SU-DHL-6 (cell line): ENCODE results near the gene KRTAP5-2.

Source experiments
- H2AFZ ChIP-seq: fragments of 200-600 bp; sonication (generic); 2 replicates; pipeline ENCODE4 v1.6.1; 2014; ENCODE audit warnings: low read depth, mild to moderate bottlenecking, moderate library complexity, mixed read lengths, antibody characterized with exemption, low read length; ENCODE audit not compliant: severe bottlenecking
- H3F3A ChIP-seq: fragments of 200-600 bp; shearing (Covaris generic); 2 replicates; pipeline ENCODE4 v1.6.0; 2016; ENCODE audit warnings: antibody characterized with exemption, mild to moderate bottlenecking; ENCODE audit not compliant: insufficient read depth
- H3K27ac ChIP-seq: fragments of 200-600 bp; sonication (generic); 2 replicates; pipeline ENCODE4 v1.5.1; 2016; ENCODE audit warnings: low read depth, mild to moderate bottlenecking, low read length, moderate library complexity, mixed read lengths
- H3K27me3 ChIP-seq: fragments of 200-600 bp; sonication (generic), shearing (Covaris generic); 2 replicates; pipeline ENCODE4 v1.6.0; 2014; ENCODE audit warnings: mild to moderate bottlenecking, low read length
- H3K36me3 ChIP-seq: fragments of 200-600 bp; sonication (generic); 2 replicates; pipeline ENCODE4 v1.6.1; 2014; ENCODE audit warnings: mild to moderate bottlenecking, low read length, mixed read lengths
- H3K4me2 ChIP-seq: fragments of 300-600, 200-600 bp; shearing (Covaris generic), sonication (generic); 2 replicates; pipeline ENCODE4 v1.6.0; 2014; ENCODE audit warnings: low read length, low read depth, mild to moderate bottlenecking; ENCODE audit not compliant: poor library complexity, severe bottlenecking
- H3K4me3 ChIP-seq: fragments of 200-600 bp; sonication (generic); 2 replicates; pipeline ENCODE4 v1.5.1; 2014; ENCODE audit warnings: antibody characterized with exemption, low read length, mild to moderate bottlenecking, mixed read lengths; ENCODE audit not compliant: insufficient read depth, poor library complexity, severe bottlenecking
- H3K79me2 ChIP-seq: fragments of 200-600 bp; sonication (generic); 2 replicates; pipeline ENCODE4 v1.6.1; 2014; ENCODE audit warnings: mild to moderate bottlenecking, low read length, moderate library complexity; ENCODE audit not compliant: insufficient read depth
- H3K9ac ChIP-seq: fragments of 200-600 bp; sonication (generic); 2 replicates; pipeline ENCODE4 v1.7.0; 2014; ENCODE audit warnings: mild to moderate bottlenecking, low read length
- H3K9me2 ChIP-seq: fragments of 200-600 bp; sonication (generic); replicated peaks from 2 replicates; pipeline ENCODE4 v1.6.1; 2014; ENCODE audit warnings: low read length; ENCODE audit not compliant: insufficient read depth
- H3K9me3 ChIP-seq: fragments of 200-600 bp; sonication (generic); 2 replicates; pipeline ENCODE4 v1.6.1; 2014; ENCODE audit warnings: low read length, mixed read lengths; ENCODE audit not compliant: insufficient read depth
- H4K20me1 ChIP-seq: fragments of 200-600 bp; sonication (generic); 2 replicates; pipeline ENCODE4 v1.6.1; 2014; ENCODE audit warnings: low read depth, mild to moderate bottlenecking, antibody characterized with exemption, low read length, moderate library complexity, mixed read lengths
- EZH2phosphoT487 ChIP-seq: fragments of 200-600 bp; sonication (generic), shearing (Covaris generic); conservative IDR thresholded peaks from 2 replicates; pipeline ENCODE4 v1.6.1; 2018; ENCODE audit warnings: mild to moderate bottlenecking, antibody characterized with exemption, low read length, moderate library complexity, mixed read lengths
- TF ChIP-seq, protein P1 (sequence below): fragments of 200-600 bp; sonication (generic); IDR thresholded peaks from one replicate; pipeline ENCODE4 v1.5.1; 2017; ENCODE audit warnings: antibody characterized with exemption, mild to moderate bottlenecking, low read length, moderate library complexity; ENCODE audit not compliant: insufficient read depth, poor library complexity, severe bottlenecking

KRTAP5-2 gene

DNA sequence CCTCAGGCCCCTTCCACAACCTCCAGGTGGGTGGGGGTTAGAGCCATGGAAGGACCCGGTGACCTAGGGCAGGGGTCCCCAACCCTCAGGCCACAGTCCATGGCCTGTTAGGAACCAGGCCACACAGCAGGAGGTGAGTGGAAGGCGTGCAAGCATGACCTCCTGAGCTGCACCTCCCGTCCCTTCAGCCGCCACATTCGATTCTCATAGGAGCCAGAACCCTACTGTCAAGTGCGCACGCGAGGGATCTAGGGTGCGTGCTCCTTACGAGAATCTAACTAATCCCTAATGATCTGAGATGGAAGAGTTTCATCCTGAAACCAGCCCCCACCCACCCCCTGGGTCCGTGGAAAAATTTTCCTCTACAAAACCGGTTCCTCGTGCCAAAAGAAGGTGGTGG, 27.4 kb upstream of the KRTAP5-2 start:
- Histone ChIP-seq H3K9ac (no peak overlapping the region), H3K36me3 (no peaks in the 10 kb centered on the region), H3K9me2 (no peaks in the 10 kb centered on the region), H3K79me2 (no peaks in the 10 kb centered on the region), H3K9me3 (no peaks in the 10 kb centered on the region), H3K27ac (no peak overlapping the region), H3K4me3 (no peak overlapping the region), H2AFZ (no peak overlapping the region), H4K20me1 (no peaks in the 10 kb centered on the region), H3F3A (no peaks in the 10 kb centered on the region), H3K4me2 (no peak overlapping the region), H3K27me3 (no peaks in the 10 kb centered on the region)
- TF ChIP-seq, protein P1, sequence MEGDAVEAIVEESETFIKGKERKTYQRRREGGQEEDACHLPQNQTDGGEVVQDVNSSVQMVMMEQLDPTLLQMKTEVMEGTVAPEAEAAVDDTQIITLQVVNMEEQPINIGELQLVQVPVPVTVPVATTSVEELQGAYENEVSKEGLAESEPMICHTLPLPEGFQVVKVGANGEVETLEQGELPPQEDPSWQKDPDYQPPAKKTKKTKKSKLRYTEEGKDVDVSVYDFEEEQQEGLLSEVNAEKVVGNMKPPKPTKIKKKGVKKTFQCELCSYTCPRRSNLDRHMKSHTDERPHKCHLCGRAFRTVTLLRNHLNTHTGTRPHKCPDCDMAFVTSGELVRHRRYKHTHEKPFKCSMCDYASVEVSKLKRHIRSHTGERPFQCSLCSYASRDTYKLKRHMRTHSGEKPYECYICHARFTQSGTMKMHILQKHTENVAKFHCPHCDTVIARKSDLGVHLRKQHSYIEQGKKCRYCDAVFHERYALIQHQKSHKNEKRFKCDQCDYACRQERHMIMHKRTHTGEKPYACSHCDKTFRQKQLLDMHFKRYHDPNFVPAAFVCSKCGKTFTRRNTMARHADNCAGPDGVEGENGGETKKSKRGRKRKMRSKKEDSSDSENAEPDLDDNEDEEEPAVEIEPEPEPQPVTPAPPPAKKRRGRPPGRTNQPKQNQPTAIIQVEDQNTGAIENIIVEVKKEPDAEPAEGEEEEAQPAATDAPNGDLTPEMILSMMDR = no peak
- TF ChIP-seq EZH2phosphoT487 = no peak

DNA sequence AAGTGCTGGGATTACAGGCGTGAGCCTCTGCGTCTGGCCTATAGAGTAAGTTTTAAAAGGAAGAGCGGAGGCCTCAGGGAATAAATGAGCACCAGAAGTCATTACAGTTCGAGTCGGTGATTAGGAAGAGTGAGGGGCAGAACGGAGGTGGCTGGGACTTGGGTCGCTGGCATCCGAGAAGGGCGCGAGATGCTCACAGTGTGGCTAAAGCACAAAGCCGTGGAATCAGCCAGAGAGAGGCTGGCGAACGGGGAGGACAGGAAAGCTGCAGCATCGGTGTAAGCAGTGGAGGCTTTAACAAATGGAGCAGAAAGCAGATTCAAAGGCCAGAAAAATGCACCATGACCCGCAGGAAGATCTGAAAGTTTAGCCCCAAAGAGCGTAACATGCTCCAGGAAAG, 26.5 kb upstream of the KRTAP5-2 start:
- Histone ChIP-seq H3K27me3 (no peaks in the 10 kb centered on the region), H3K4me3 (no peak overlapping the region), H3F3A (no peaks in the 10 kb centered on the region), H4K20me1 (no peaks in the 10 kb centered on the region; the same call in 1 of the 2 replicates), H3K36me3 (no peaks in the 10 kb centered on the region), H2AFZ (no peak overlapping the region), H3K4me2 (no peak overlapping the region), H3K9me2 (no peaks in the 10 kb centered on the region), H3K27ac (no peak overlapping the region), H3K9ac (no peak overlapping the region), H3K9me3 (no peaks in the 10 kb centered on the region), H3K79me2 (no peaks in the 10 kb centered on the region)
- no peak for TF ChIP-seq EZH2phosphoT487
- TF ChIP-seq, protein P1 = no peak

DNA sequence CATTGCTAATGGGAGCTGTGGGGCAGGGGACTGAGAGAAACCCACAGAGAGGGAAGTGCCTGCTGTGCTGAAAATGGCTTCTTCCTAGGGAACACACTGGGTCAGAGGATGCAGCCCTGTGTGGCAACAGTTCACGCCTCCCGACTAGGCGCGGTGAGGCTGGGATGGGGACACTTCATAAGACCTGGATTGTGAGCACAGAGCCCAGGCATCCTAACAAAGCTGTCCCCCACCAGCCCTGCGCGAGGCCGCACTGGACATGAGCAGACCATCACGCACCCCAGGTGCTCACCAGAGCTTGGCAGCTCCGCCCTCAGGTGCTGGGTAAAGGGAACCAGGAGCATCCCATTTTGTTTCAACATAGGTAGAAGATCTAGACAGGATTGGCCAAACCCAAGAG, 25.6 kb upstream of the KRTAP5-2 start:
- Histone ChIP-seq H2AFZ (no peak overlapping the region), H3F3A (no peaks in the 10 kb centered on the region), H3K27me3 (no peaks in the 10 kb centered on the region), H4K20me1 (no peaks in the 10 kb centered on the region; the same call in 1 of the 2 replicates), H3K9me2 (no peaks in the 10 kb centered on the region), H3K9me3 (no peaks in the 10 kb centered on the region), H3K36me3 (no peaks in the 10 kb centered on the region), H3K4me3 (no peak overlapping the region), H3K27ac (no peak overlapping the region), H3K79me2 (no peaks in the 10 kb centered on the region), H3K9ac (no peak overlapping the region), H3K4me2 (no peak overlapping the region)
- TF ChIP-seq, protein P1 = no peak
- TF ChIP-seq EZH2phosphoT487 = no peak
